PC-3 (cell line): Measurements from ENCODE around the gene PPP2R5E. TPM values are rescaled to one million over a fixed set of nuclear protein-coding genes. Genes with fewer than 3 reads are reported as not detected.

Source experiments
- ATAC-seq: fragments of 200-7000 bp; cut with Tn5 transposase; 2 replicates; pipeline ENCODE4 v1.9.1; 2020; ENCODE audit warnings: mild to moderate bottlenecking, moderate library complexity
- BruUV-seq: library from RNA; stranded (reverse); fragments of 400-500 nt; replicated peaks from 2 replicates; lab custom pipeline; 2021; lab: Mats Ljungman, UMichigan
- CTCF ChIA-PET: fragments of 300-600 bp; sonication (Branson Sonifier 250); formaldehyde crosslinking; loops from one replicate; lab custom pipeline; 2022; ENCODE audit warnings: antibody characterized with exemption; lab: Charles Lee
- POLR2A ChIA-PET: fragments of 300-600 bp; sonication (Branson Sonifier 250); formaldehyde crosslinking; loops from one replicate; lab custom pipeline; 2022; ENCODE audit warnings: antibody characterized with exemption; ENCODE audit not compliant: unreplicated experiment; lab: Charles Lee
- DNase-seq: peaks from one replicate; pipeline ENCODE4 v3.0.0-alpha.2; 2015
- H2AFZ ChIP-seq: fragments of 300-600 bp; sonication (generic); 2 replicates; pipeline ENCODE4 v1.6.0; 2016; ENCODE audit warnings: antibody characterized with exemption, low read length
- H3F3A ChIP-seq: fragments of 300-600 bp; sonication (generic); one replicate; pipeline ENCODE4 v1.6.0; 2017; ENCODE audit warnings: antibody characterized with exemption, low read length, control low read depth, mild to moderate bottlenecking; ENCODE audit not compliant: unreplicated experiment
- H3K27ac ChIP-seq: fragments of 300-600 bp; sonication (generic); 2 replicates; pipeline ENCODE4 v1.5.1; 2016; ENCODE audit warnings: mild to moderate bottlenecking, low read length
- H3K27me3 ChIP-seq: fragments of 300-600 bp; sonication (generic); 2 replicates; pipeline ENCODE4 v1.6.1; 2016; ENCODE audit warnings: low read length, mixed read lengths
- H3K36me3 ChIP-seq: fragments of 300-600 bp; sonication (generic); 2 replicates; pipeline ENCODE4 v1.6.1; 2016; ENCODE audit warnings: low read depth, mixed run types, low read length, mixed read lengths
- H3K4me1 ChIP-seq: fragments of 300-600 bp; sonication (generic); 2 replicates; pipeline ENCODE4 v1.5.1; 2016; ENCODE audit warnings: low read length; ENCODE audit not compliant: insufficient read depth
- H3K4me2 ChIP-seq: fragments of 300-600 bp; sonication (generic); 2 replicates; pipeline ENCODE4 v1.6.0; 2016; ENCODE audit warnings: low read length
- H3K4me3 ChIP-seq: fragments of 300-600 bp; sonication (generic); 2 replicates; pipeline ENCODE4 v1.5.1; 2016; ENCODE audit warnings: mild to moderate bottlenecking, low read length, mixed read lengths
- H3K79me2 ChIP-seq: fragments of 300-600 bp; sonication (generic); 2 replicates; pipeline ENCODE4 v1.6.1; 2017; ENCODE audit warnings: low read length, mixed read lengths
- H3K9ac ChIP-seq: fragments of 300-600 bp; sonication (generic); 2 replicates; pipeline ENCODE4 v1.6.0; 2016; ENCODE audit warnings: mild to moderate bottlenecking, low read length
- H3K9me2 ChIP-seq: fragments of 300-600 bp; sonication (generic); replicated peaks from 2 replicates; pipeline ENCODE4 v1.6.1; 2016; ENCODE audit warnings: mixed run types, low read length, mixed read lengths
- H3K9me3 ChIP-seq: fragments of 300-600 bp; sonication (generic); 2 replicates; pipeline ENCODE4 v1.6.1; 2016; ENCODE audit warnings: low read length, mixed read lengths
- H4K20me1 ChIP-seq: fragments of 300-600 bp; sonication (generic); 2 replicates; pipeline ENCODE4 v1.6.1; 2016; ENCODE audit warnings: low read length, mixed read lengths
- EZH2 ChIP-seq: fragments of 300-600 bp; sonication (generic); IDR thresholded peaks from one replicate; pipeline ENCODE4 v1.6.1; 2017; ENCODE audit warnings: antibody characterized with exemption, mild to moderate bottlenecking, low read length; ENCODE audit not compliant: unreplicated experiment
- EZH2phosphoT487 ChIP-seq: fragments of 300-600 bp; sonication (generic); IDR thresholded peaks from 2 replicates; pipeline ENCODE4 v1.6.1; 2018; ENCODE audit warnings: mild to moderate bottlenecking, antibody characterized with exemption, low read length, borderline replicate concordance
- intact Hi-C: fragments of 100-400 bp; cut with micrococcal nuclease; formaldehyde crosslinking; loops from 2 replicates; pipeline ENCODE4 v1.9.0; 2023
- total RNA-seq: library from RNA; depleted of rRNA; stranded (reverse); fragments of >200 nt; gene quantifications from 2 replicates; pipeline ENCODE4 v1.2.3, GENCODE V29; 2014
- TF ChIP-seq, protein P1 (sequence below): fragments of 300-600 bp; sonication (generic); conservative IDR thresholded peaks from 2 replicates; pipeline ENCODE4 v1.5.1; 2017; ENCODE audit warnings: antibody characterized with exemption, low read depth, mild to moderate bottlenecking, low read length

Gene PPP2R5E
- total RNA-seq, 1 experiment from 2014 or later: 17.2 TPM

DNA sequence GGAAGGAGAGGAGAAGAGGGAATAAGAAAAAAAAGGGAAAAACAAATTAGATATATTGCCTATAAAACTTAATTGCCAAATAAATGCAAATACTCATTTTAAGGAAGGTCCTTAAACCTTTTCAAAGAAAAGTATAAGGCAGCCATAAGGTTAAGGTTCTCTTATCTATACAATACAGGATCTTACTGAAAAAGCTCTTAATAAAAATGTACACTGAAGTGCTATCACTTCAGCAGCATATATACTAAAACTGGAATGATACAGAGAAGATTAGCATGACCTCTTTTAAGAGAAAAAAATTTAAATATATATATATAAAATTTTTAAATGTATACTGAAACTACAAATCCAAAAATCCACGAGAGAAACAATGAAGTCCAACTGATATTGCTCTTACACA, 65.6 kb downstream of the PPP2R5E start:
- no peak overlapping the region for H2AFZ ChIP-seq
- intact Hi-C loops: no loop called here
- DNase-seq (no peak), ATAC-seq (no peak)
- ChIA-PET CTCF (no interaction called here), POLR2A (interaction anchor here (0.6 kb wide), 1 partner anchor 38 kb away, joined by 3 read pairs; no protein-coding TSS in a partner anchor)
- no peaks in the 10 kb centered on the region for H3K27me3 ChIP-seq
- H3K9me3 ChIP-seq: no peaks in the 10 kb centered on the region
- H3K4me2 ChIP-seq: no peak overlapping the region
- no peak overlapping the region for H3K4me3 ChIP-seq
- H3K9ac ChIP-seq: no peak overlapping the region
- TF ChIP-seq EZH2phosphoT487 (no peak), EZH2 (no peak)
- TF ChIP-seq, protein P1, sequence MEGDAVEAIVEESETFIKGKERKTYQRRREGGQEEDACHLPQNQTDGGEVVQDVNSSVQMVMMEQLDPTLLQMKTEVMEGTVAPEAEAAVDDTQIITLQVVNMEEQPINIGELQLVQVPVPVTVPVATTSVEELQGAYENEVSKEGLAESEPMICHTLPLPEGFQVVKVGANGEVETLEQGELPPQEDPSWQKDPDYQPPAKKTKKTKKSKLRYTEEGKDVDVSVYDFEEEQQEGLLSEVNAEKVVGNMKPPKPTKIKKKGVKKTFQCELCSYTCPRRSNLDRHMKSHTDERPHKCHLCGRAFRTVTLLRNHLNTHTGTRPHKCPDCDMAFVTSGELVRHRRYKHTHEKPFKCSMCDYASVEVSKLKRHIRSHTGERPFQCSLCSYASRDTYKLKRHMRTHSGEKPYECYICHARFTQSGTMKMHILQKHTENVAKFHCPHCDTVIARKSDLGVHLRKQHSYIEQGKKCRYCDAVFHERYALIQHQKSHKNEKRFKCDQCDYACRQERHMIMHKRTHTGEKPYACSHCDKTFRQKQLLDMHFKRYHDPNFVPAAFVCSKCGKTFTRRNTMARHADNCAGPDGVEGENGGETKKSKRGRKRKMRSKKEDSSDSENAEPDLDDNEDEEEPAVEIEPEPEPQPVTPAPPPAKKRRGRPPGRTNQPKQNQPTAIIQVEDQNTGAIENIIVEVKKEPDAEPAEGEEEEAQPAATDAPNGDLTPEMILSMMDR: no peak
- no TSS peak for BruUV-seq
- peaks cover 91% of the 10 kb centered on the region for H3K79me2 ChIP-seq
- H3K4me1 ChIP-seq: peaks cover 15% of the 10 kb centered on the region
- no peaks in the 10 kb centered on the region for H3F3A ChIP-seq
- no peaks in the 10 kb centered on the region for H3K36me3 ChIP-seq
- H3K9me2 ChIP-seq: no peaks in the 10 kb centered on the region
- no peak overlapping the region for H3K27ac ChIP-seq
- H4K20me1 ChIP-seq: no peaks in the 10 kb centered on the region

DNA sequence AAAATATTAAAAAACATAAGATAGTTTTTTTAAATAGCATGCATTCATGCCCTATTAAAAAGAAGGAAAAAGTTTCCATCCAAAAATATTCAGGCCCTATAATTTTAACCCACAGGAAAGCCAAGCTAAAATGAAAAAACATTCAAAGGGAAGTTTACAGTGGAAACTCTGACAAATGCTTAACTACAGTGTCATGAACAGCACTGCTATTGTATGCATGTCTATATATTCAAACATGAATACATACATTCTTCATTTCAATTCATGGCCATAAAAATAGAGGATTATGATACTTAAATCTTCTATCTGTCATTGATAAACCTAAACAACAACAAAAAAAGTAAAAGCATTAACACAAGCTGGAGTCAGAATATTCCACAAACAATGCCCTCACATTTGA, 67.4 kb downstream of the PPP2R5E start:
- no peak for ATAC-seq
- no peak overlapping the region for H2AFZ ChIP-seq
- intact Hi-C loops: no loop called here
- ChIA-PET POLR2A (no interaction called here), CTCF (interaction anchor here (0.6 kb wide), 1 partner anchor 116 kb away, joined by 5 read pairs; no protein-coding TSS in a partner anchor)
- H3K27ac ChIP-seq: no peak overlapping the region
- BruUV-seq: no TSS peak
- H3K36me3 ChIP-seq: no peaks in the 10 kb centered on the region
- H3K9me2 ChIP-seq: no peaks in the 10 kb centered on the region
- no peak overlapping the region for H3K9ac ChIP-seq
- no peak overlapping the region for H3K4me2 ChIP-seq
- no peak for TF ChIP-seq EZH2phosphoT487
- TF ChIP-seq, protein P1: no peak
- H3K4me3 ChIP-seq: no peak overlapping the region
- H3K27me3 ChIP-seq: no peaks in the 10 kb centered on the region
- peaks cover 22% of the 10 kb centered on the region for H3K4me1 ChIP-seq
- no peaks in the 10 kb centered on the region for H3K9me3 ChIP-seq
- peaks cover 86% of the 10 kb centered on the region for H3K79me2 ChIP-seq
- peaks cover 8% of the 10 kb centered on the region for H3F3A ChIP-seq
- peaks cover 4% of the 10 kb centered on the region; the same call in 1 of the 2 replicates for H4K20me1 ChIP-seq
- DNase-seq: no peak

DNA sequence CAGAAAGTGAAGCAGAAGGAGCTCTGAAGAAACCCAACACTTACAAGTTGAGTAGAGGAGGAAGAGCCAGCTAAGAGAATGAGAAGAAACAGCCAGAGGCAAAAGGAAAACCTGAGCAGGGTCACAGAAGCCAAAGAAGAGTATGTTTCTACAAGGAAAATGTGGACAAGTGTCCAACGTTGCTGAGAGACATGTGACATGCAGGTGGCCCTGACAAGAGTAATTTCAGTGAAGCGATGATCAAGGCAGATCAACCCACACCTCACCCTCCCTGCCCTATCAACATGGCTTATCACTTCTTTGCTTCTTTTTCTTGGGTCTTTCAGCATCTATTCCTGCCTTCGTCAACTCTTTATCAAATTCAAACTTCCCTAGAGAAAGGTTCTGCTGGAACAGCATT, 68.3 kb downstream of the PPP2R5E start:
- peaks cover 12% of the 10 kb centered on the region for H3F3A ChIP-seq
- ATAC-seq: no peak
- TF ChIP-seq EZH2 (no peak), EZH2phosphoT487 (no peak)
- TF ChIP-seq, protein P1: no peak
- H3K4me3 ChIP-seq: no peak overlapping the region
- no peaks in the 10 kb centered on the region for H3K36me3 ChIP-seq
- H3K79me2 ChIP-seq: peaks cover 86% of the 10 kb centered on the region
- no peak overlapping the region for H3K4me2 ChIP-seq
- CTCF ChIA-PET: no interaction called here
- peaks cover 31% of the 10 kb centered on the region for H3K4me1 ChIP-seq
- intact Hi-C loops: loop anchor here (5.0 kb wide), 2 partner anchors 67 to 167 kb away; partner anchors contain the start of genes PPP2R5E and WDR89
- POLR2A ChIA-PET: no interaction called here
- H3K9ac ChIP-seq: no peak overlapping the region
- H3K9me2 ChIP-seq: no peaks in the 10 kb centered on the region
- no peaks in the 10 kb centered on the region for H3K9me3 ChIP-seq
- peaks cover 4% of the 10 kb centered on the region; the same call in 1 of the 2 replicates for H4K20me1 ChIP-seq
- no peak overlapping the region for H2AFZ ChIP-seq
- no peaks in the 10 kb centered on the region for H3K27me3 ChIP-seq
- BruUV-seq: no TSS peak
- no peak overlapping the region for H3K27ac ChIP-seq
- no peak for DNase-seq
